Measurements from ENCODE around the gene CDKN2AIP. TPM values are rescaled to one million over a fixed set of nuclear protein-coding genes. Genes with fewer than 3 reads are reported as not detected.

CDKN2AIP gene
- total RNA-seq, 4 donors from 2014 or later: 20.9 to 30.8 (median 26.1) TPM

GRCh38 chr4:183409483-183409882 lies 35.0 kb upstream of the CDKN2AIP start:
- DNase-seq (ENCODE audit: low spot score in 2 of 2): no peak
- no peak overlapping the region for H3K4me3 ChIP-seq (ENCODE audit: low read depth, poor library complexity, severe bottlenecking)
- WGBS, 2 donors: 82 to 95% methylated on average over 4 of the region's 4 CpGs
- TF ChIP-seq CTCF (IDR thresholded peaks at IDR 0.05) (no peak), POLR2A (IDR thresholded peaks at IDR 0.05) (no peak)
- intact Hi-C loops (cut with DNase I; ENCODE audit: low total_unique reads): no loop called here

- no peak overlapping the region for H3K4me3 ChIP-seq (ENCODE audit: low read depth, poor library complexity, severe bottlenecking)
- WGBS, 2 donors: 84 to 91% methylated on average over 9 of the region's 9 CpGs
- DNase-seq (ENCODE audit: low spot score in 2 of 2): no peak
- intact Hi-C loops (cut with DNase I; ENCODE audit: low total_unique reads): no loop called here
- TF ChIP-seq POLR2A (IDR thresholded peaks at IDR 0.05): no peak
- no peak for TF ChIP-seq CTCF (IDR thresholded peaks at IDR 0.05)
Observed at GRCh38 chr4:183409934-183410333, 34.5 kb upstream of the CDKN2AIP start.

- no peak for TF ChIP-seq POLR2A (IDR thresholded peaks at IDR 0.05)
- no peak for TF ChIP-seq CTCF (IDR thresholded peaks at IDR 0.05)
- WGBS, 2 donors: 63 to 78% methylated on average over 11 of the region's 11 CpGs
- no peak overlapping the region for H3K4me3 ChIP-seq (ENCODE audit: low read depth, poor library complexity, severe bottlenecking)
- DNase-seq (ENCODE audit: low spot score in 2 of 2): no peak
- intact Hi-C loops (cut with DNase I; ENCODE audit: low total_unique reads): no loop called here
Observed at GRCh38 chr4:183411291-183411861, 33.1 kb upstream of the CDKN2AIP start.

GRCh38 chr4:183412821-183413220 lies 31.6 kb upstream of the CDKN2AIP start:
- intact Hi-C loops (cut with DNase I; ENCODE audit: low total_unique reads): no loop called here
- no peak overlapping the region for H3K4me3 ChIP-seq (ENCODE audit: low read depth, poor library complexity, severe bottlenecking)
- WGBS, 2 donors: 80 to 81% methylated on average over 11 of the region's 11 CpGs
- no peak for DNase-seq (ENCODE audit: low spot score in 2 of 2)
- TF ChIP-seq CTCF (IDR thresholded peaks at IDR 0.05) (no peak), POLR2A (IDR thresholded peaks at IDR 0.05) (no peak)

GRCh38 chr4:183413234-183414200 lies 30.9 kb upstream of the CDKN2AIP start:
- intact Hi-C loops (cut with DNase I; ENCODE audit: low total_unique reads): no loop called here
- WGBS, 2 donors: 82 to 88% methylated on average over 28 of the region's 28 CpGs
- H3K4me3 ChIP-seq (ENCODE audit: low read depth, poor library complexity, severe bottlenecking): no peak overlapping the region
- TF ChIP-seq CTCF (IDR thresholded peaks at IDR 0.05): no peak
- no peak for TF ChIP-seq POLR2A (IDR thresholded peaks at IDR 0.05)
- no peak for DNase-seq (ENCODE audit: low spot score in 2 of 2)
